Activated CD4-positive, alpha-beta T cell treated with anti-CD3 and anti-CD28 coated beads, Interleukin-2, amount 10 ng/mL, durations not matched to agents 24 days and 14 days (primary cell): ENCODE measurements around the gene TMEM191B. TPM values are rescaled to one million over a fixed set of nuclear protein-coding genes. Genes with fewer than 3 reads are reported as not detected.
"Not testable (repeated sequence)": the region's sequence is repeated elsewhere in the genome, so short reads cannot be mapped to it uniquely, and the experiment has no call there.

ENCODE experiments used
- DNase-seq: peaks from one replicate; pipeline ENCODE4 v3.0.0; 2022
- H3K27ac Mint-ChIP-seq: one replicate; pipeline ENCODE4 v1.8.0; 2022; ENCODE audit warnings: mild to moderate bottlenecking, mixed read lengths
- H3K27me3 Mint-ChIP-seq: one replicate; pipeline ENCODE4 v1.8.0; 2022; ENCODE audit warnings: mixed read lengths
- H3K36me3 Mint-ChIP-seq: one replicate; pipeline ENCODE4 v1.8.0; 2022; ENCODE audit warnings: low read depth, mild to moderate bottlenecking, mixed read lengths
- H3K4me1 Mint-ChIP-seq: one replicate; pipeline ENCODE4 v1.8.0; 2021; ENCODE audit warnings: mixed read lengths
- H3K4me3 Mint-ChIP-seq: one replicate; pipeline ENCODE4 v1.8.0; 2022; ENCODE audit warnings: mild to moderate bottlenecking, moderate library complexity, mixed read lengths
- H3K9me3 Mint-ChIP-seq: one replicate; pipeline ENCODE4 v1.8.0; 2021; ENCODE audit warnings: mixed read lengths
- intact Hi-C: fragments of 100-400 bp; cut with micrococcal nuclease; formaldehyde crosslinking; loops from one replicate; pipeline ENCODE4 v1.15.1; 2023
- total RNA-seq: library from RNA; stranded (reverse); gene quantifications from 2 replicates; pipeline ENCODE4 v1.2.3, GENCODE V29; 2022

Gene TMEM191B
- total RNA-seq, 1 donor from 2014 or later: not detected

- H3K27me3 Mint-ChIP-seq, H3K27ac Mint-ChIP-seq, H3K4me3 Mint-ChIP-seq, intact Hi-C loops, H3K4me1 Mint-ChIP-seq, DNase-seq, H3K36me3 Mint-ChIP-seq, H3K9me3 Mint-ChIP-seq: not testable (repeated sequence)
Observed at GRCh38 chr22:18544615-18545014, 17.0 kb downstream of the TMEM191B start.

GRCh38 chr22:18549458-18550179 lies 22.0 kb downstream of the TMEM191B start:
- H3K9me3 Mint-ChIP-seq, H3K4me1 Mint-ChIP-seq, intact Hi-C loops, DNase-seq, H3K27ac Mint-ChIP-seq, H3K4me3 Mint-ChIP-seq, H3K27me3 Mint-ChIP-seq, H3K36me3 Mint-ChIP-seq: not testable (repeated sequence)

- not testable (repeated sequence) for H3K36me3 Mint-ChIP-seq, H3K4me3 Mint-ChIP-seq, H3K9me3 Mint-ChIP-seq
Observed at GRCh38 chr22:18551046-18551445, 23.4 kb downstream of the TMEM191B start.

GRCh38 chr22:18552839-18553597 lies 25.4 kb downstream of the TMEM191B start:
- H3K4me1 Mint-ChIP-seq, H3K9me3 Mint-ChIP-seq, H3K4me3 Mint-ChIP-seq, H3K36me3 Mint-ChIP-seq, H3K27ac Mint-ChIP-seq, DNase-seq, intact Hi-C loops, H3K27me3 Mint-ChIP-seq: not testable (repeated sequence)

More at GRCh38 chr22:18551046-18551445, 23.4 kb downstream of the TMEM191B start:
- DNase-seq, intact Hi-C loops, H3K4me1 Mint-ChIP-seq, H3K27me3 Mint-ChIP-seq, H3K27ac Mint-ChIP-seq: not testable (repeated sequence)

- H3K27me3 Mint-ChIP-seq, H3K27ac Mint-ChIP-seq, DNase-seq, H3K4me3 Mint-ChIP-seq, intact Hi-C loops, H3K36me3 Mint-ChIP-seq, H3K9me3 Mint-ChIP-seq, H3K4me1 Mint-ChIP-seq: not testable (repeated sequence)
Observed at GRCh38 chr22:18554280-18555256, 27.0 kb downstream of the TMEM191B start.

GRCh38 chr22:18558516-18558915 lies 30.9 kb downstream of the TMEM191B start:
- H3K27ac Mint-ChIP-seq, H3K36me3 Mint-ChIP-seq, H3K9me3 Mint-ChIP-seq, H3K4me3 Mint-ChIP-seq, DNase-seq, intact Hi-C loops, H3K27me3 Mint-ChIP-seq, H3K4me1 Mint-ChIP-seq: not testable (repeated sequence)

- H3K27me3 Mint-ChIP-seq, H3K4me1 Mint-ChIP-seq, intact Hi-C loops: not testable (repeated sequence)
Observed at GRCh38 chr22:18558939-18559338, 31.3 kb downstream of the TMEM191B start.

GRCh38 chr22:18560099-18560974 lies 32.7 kb downstream of the TMEM191B start:
- intact Hi-C loops, H3K9me3 Mint-ChIP-seq, H3K4me3 Mint-ChIP-seq, DNase-seq, H3K36me3 Mint-ChIP-seq, H3K4me1 Mint-ChIP-seq, H3K27me3 Mint-ChIP-seq, H3K27ac Mint-ChIP-seq: not testable (repeated sequence)

More at GRCh38 chr22:18558939-18559338, 31.3 kb downstream of the TMEM191B start:
- not testable (repeated sequence) for H3K4me3 Mint-ChIP-seq, H3K27ac Mint-ChIP-seq, DNase-seq, H3K9me3 Mint-ChIP-seq, H3K36me3 Mint-ChIP-seq

- intact Hi-C loops, H3K4me3 Mint-ChIP-seq, H3K27me3 Mint-ChIP-seq, H3K4me1 Mint-ChIP-seq, H3K9me3 Mint-ChIP-seq, H3K27ac Mint-ChIP-seq, H3K36me3 Mint-ChIP-seq, DNase-seq: not testable (repeated sequence)
Observed at GRCh38 chr22:18570509-18571246, 43.1 kb downstream of the TMEM191B start.

- H3K27me3 Mint-ChIP-seq, H3K9me3 Mint-ChIP-seq, H3K36me3 Mint-ChIP-seq, intact Hi-C loops, H3K27ac Mint-ChIP-seq, H3K4me3 Mint-ChIP-seq, H3K4me1 Mint-ChIP-seq: not testable (repeated sequence)
- peak; percentile 24 for DNase-seq
Observed at GRCh38 chr22:18573483-18574164, 46.0 kb downstream of the TMEM191B start.

GRCh38 chr22:18574555-18574954 lies 47.0 kb downstream of the TMEM191B start:
- H3K9me3 Mint-ChIP-seq, H3K4me1 Mint-ChIP-seq, H3K27me3 Mint-ChIP-seq, DNase-seq, H3K36me3 Mint-ChIP-seq, H3K4me3 Mint-ChIP-seq, H3K27ac Mint-ChIP-seq, intact Hi-C loops: not testable (repeated sequence)

GRCh38 chr22:18575686-18576085 lies 48.1 kb downstream of the TMEM191B start:
- H3K36me3 Mint-ChIP-seq, H3K27ac Mint-ChIP-seq, H3K4me1 Mint-ChIP-seq, H3K9me3 Mint-ChIP-seq, DNase-seq, H3K27me3 Mint-ChIP-seq, H3K4me3 Mint-ChIP-seq, intact Hi-C loops: not testable (repeated sequence)
